Hepatocyte (in vitro differentiated cells): ENCODE results near the gene FRMPD1. TPM values are rescaled to one million over a fixed set of nuclear protein-coding genes. Genes with fewer than 3 reads are reported as not detected.

Experiments used
- DNase-seq: peaks from one replicate; pipeline ENCODE4 v3.0.0-alpha.2; 2016; ENCODE audit warnings: low spot score
- H2AFZ ChIP-seq: fragments of 200-600 bp; sonication (generic); 2 replicates; pipeline ENCODE4 v1.6.0; 2016; ENCODE audit warnings: antibody characterized with exemption, mild to moderate bottlenecking
- H3K27ac ChIP-seq: fragments of 200-600 bp; sonication (generic); 2 replicates; pipeline ENCODE4 v1.5.1; 2016; ENCODE audit warnings: mild to moderate bottlenecking
- H3K27me3 ChIP-seq: fragments of 200-600 bp; sonication (generic); 2 replicates; pipeline ENCODE4 v1.6.1; 2016
- H3K36me3 ChIP-seq: fragments of 200-600 bp; sonication (generic); replicated peaks from 2 replicates; pipeline ENCODE4 v1.5.1; 2016; ENCODE audit warnings: low read depth; ENCODE audit not compliant: insufficient read depth
- H3K4me1 ChIP-seq: fragments of 200-600 bp; sonication (generic); 2 replicates; pipeline ENCODE4 v1.5.1; 2016; ENCODE audit warnings: mild to moderate bottlenecking, moderate library complexity; ENCODE audit not compliant: insufficient read depth
- H3K4me2 ChIP-seq: fragments of 200-600 bp; sonication (generic); 2 replicates; pipeline ENCODE4 v1.6.0; 2016
- H3K4me3 ChIP-seq: fragments of 200-600 bp; sonication (generic); 2 replicates; pipeline ENCODE4 v1.5.1; 2016; ENCODE audit warnings: mild to moderate bottlenecking
- H3K79me2 ChIP-seq: fragments of 200-600 bp; sonication (generic); 2 replicates; pipeline ENCODE4 v1.6.0; 2017; ENCODE audit warnings: mild to moderate bottlenecking
- H3K9me2 ChIP-seq: fragments of 200-600 bp; sonication (generic); replicated peaks from 2 replicates; pipeline ENCODE4 v1.6.0; 2017; ENCODE audit warnings: mild to moderate bottlenecking; ENCODE audit not compliant: insufficient read depth
- H3K9me3 ChIP-seq: fragments of 200-600 bp; sonication (generic); 2 replicates; pipeline ENCODE4 v1.5.1; 2016; ENCODE audit warnings: low read depth, mild to moderate bottlenecking
- H4K20me1 ChIP-seq: fragments of 200-600 bp; sonication (generic); 2 replicates; pipeline ENCODE4 v1.6.0; 2016; ENCODE audit warnings: mild to moderate bottlenecking; ENCODE audit not compliant: insufficient read depth, poor library complexity, severe bottlenecking
- CTCF ChIP-seq: fragments of 200-600 bp; sonication (generic); IDR thresholded peaks from 2 replicates; pipeline ENCODE4 v1.5.1; 2016; ENCODE audit warnings: antibody characterized with exemption, mild to moderate bottlenecking; ENCODE audit not compliant: poor library complexity
- EZH2 ChIP-seq: fragments of 200-600 bp; sonication (generic); IDR thresholded peaks from 2 replicates; pipeline ENCODE4 v1.6.1; 2016; ENCODE audit warnings: antibody characterized with exemption, mild to moderate bottlenecking, borderline replicate concordance
- EZH2phosphoT487 ChIP-seq: fragments of 200-600 bp; sonication (generic); IDR thresholded peaks from one replicate; pipeline ENCODE4 v1.6.1; 2018; ENCODE audit warnings: antibody characterized with exemption, mild to moderate bottlenecking, low read depth, moderate library complexity; ENCODE audit not compliant: unreplicated experiment, severe bottlenecking
- WGBS: methylation state at CpG from one replicate; pipeline ENCODE4 v1.1.6; 2016; ENCODE audit warnings: low lambda C conversion rate; ENCODE audit errors: missing lambda C conversion rate; 5-methylcytosine and 5-hydroxymethylcytosine counted together
- polyA plus RNA-seq: library from polyadenylated mRNA; unstranded; fragments of >200 nt; fragmentation: Nextera tagmentation; extraction: Ambion mirVana; gene quantifications from 2 replicates; pipeline ENCODE4 v1.2.1, GENCODE V29; 2016
- total RNA-seq: library from RNA; depleted of rRNA; stranded (reverse); fragments of >200 nt; gene quantifications from 2 replicates; pipeline ENCODE4 v1.2.3, GENCODE V29; 2014

FRMPD1 gene
- total and polyA plus RNA-seq, 2 experiments from 2014 or later = 0.10 to 0.36 TPM

DNA sequence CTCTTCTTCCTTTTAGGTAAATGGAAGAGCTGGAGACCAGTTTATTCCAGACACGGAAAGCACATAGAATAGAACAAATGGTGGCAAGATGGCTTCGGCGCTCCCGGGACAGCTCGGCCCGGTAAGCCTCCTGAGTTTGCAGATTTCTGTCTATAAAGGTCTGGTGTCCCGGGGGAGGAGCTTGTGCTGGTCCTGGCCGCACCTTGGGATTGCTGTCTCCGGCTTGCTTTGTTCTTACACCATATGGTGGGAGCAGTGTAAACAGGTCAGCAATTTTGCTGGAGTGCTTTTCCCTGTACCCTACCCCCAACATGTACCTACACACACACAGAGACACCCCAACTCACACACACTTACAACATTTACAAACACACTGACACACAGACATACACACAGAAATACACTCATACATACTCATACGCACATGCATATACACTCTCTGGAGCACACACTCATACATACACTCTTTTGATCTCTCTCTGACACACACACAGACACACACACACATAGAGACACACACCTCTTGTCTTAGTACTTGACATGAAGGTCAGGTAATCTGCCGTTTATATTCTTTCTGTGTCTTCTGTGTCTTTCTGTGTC is 42.0 kb downstream of the FRMPD1 start:
- H3K79me2 ChIP-seq = no peaks in the 10 kb centered on the region
- no peak overlapping the region for H3K4me2 ChIP-seq
- DNase-seq = no peak
- no peak overlapping the region for H3K27ac ChIP-seq
- peaks cover 12% of the 10 kb centered on the region for H3K27me3 ChIP-seq
- H2AFZ ChIP-seq = no peak overlapping the region
- H3K36me3 ChIP-seq = no peaks in the 10 kb centered on the region
- TF ChIP-seq EZH2 (no peak), EZH2phosphoT487 (no peak), CTCF (no peak)
- no peaks in the 10 kb centered on the region for H3K9me2 ChIP-seq
- 66% methylated on average over 11 of the region's 11 CpGs for WGBS
- no peaks in the 10 kb centered on the region for H3K9me3 ChIP-seq
- H4K20me1 ChIP-seq = no peaks in the 10 kb centered on the region
- H3K4me1 ChIP-seq = no peaks in the 10 kb centered on the region
- no peak overlapping the region for H3K4me3 ChIP-seq

GRCh38 chr9:37693260-37693659 is 42.5 kb downstream of the FRMPD1 start:
- Histone ChIP-seq H3K27ac (no peak overlapping the region), H3K4me1 (no peaks in the 10 kb centered on the region), H3K79me2 (no peaks in the 10 kb centered on the region), H4K20me1 (no peaks in the 10 kb centered on the region), H2AFZ (no peak overlapping the region), H3K4me2 (no peak overlapping the region), H3K36me3 (no peaks in the 10 kb centered on the region), H3K4me3 (no peak overlapping the region), H3K9me3 (no peaks in the 10 kb centered on the region), H3K27me3 (peaks cover 12% of the 10 kb centered on the region), H3K9me2 (no peaks in the 10 kb centered on the region)
- WGBS = 55% methylated on average over 4 of the region's 4 CpGs
- TF ChIP-seq CTCF (no peak), EZH2 (no peak), EZH2phosphoT487 (no peak)
- DNase-seq = no peak

GRCh38 chr9:37694355-37694754 is 43.6 kb downstream of the FRMPD1 start:
- H3K9me2 ChIP-seq = no peaks in the 10 kb centered on the region
- no peaks in the 10 kb centered on the region for H3K36me3 ChIP-seq
- H3K4me1 ChIP-seq = no peaks in the 10 kb centered on the region
- 93% methylated on average over 5 of the region's 5 CpGs for WGBS
- TF ChIP-seq EZH2phosphoT487 = no peak
- no peak for TF ChIP-seq CTCF
- no peak for TF ChIP-seq EZH2
- H3K27ac ChIP-seq = no peak overlapping the region
- peaks cover 12% of the 10 kb centered on the region for H3K27me3 ChIP-seq
- no peak overlapping the region for H2AFZ ChIP-seq
- DNase-seq = no peak
- no peaks in the 10 kb centered on the region for H3K79me2 ChIP-seq
- no peaks in the 10 kb centered on the region for H4K20me1 ChIP-seq
- H3K4me2 ChIP-seq = no peak overlapping the region
- no peaks in the 10 kb centered on the region for H3K9me3 ChIP-seq
- no peak overlapping the region for H3K4me3 ChIP-seq

DNA sequence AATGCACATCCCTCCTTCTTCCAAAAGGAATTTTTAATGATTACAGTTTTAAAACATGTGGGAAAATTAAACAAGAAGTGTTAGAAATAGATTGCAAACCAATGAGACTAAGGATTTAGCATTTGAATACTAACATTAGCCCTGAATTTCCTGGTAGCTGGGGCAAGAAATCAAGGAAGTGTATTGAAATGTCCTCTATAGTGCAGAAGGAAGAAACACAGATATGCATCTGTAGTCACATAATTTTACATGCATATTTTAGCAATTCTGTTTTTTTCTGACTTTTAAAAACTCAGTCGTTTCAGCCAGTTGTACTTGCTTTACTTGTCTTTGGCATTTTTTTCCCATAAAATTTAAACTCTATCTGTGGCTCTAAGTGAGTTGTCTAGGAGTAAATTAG is 45.8 kb downstream of the FRMPD1 start:
- WGBS = 57% methylated on average over 1 of the region's 1 CpG
- H4K20me1 ChIP-seq = no peaks in the 10 kb centered on the region

More for the DNA sequence above, 45.8 kb downstream of the FRMPD1 start:
- no peaks in the 10 kb centered on the region for H3K4me1 ChIP-seq
- H3K4me3 ChIP-seq = no peak overlapping the region
- H3K36me3 ChIP-seq = no peaks in the 10 kb centered on the region
- no peaks in the 10 kb centered on the region for H3K9me3 ChIP-seq
- H3K9me2 ChIP-seq = no peaks in the 10 kb centered on the region
- no peaks in the 10 kb centered on the region for H3K79me2 ChIP-seq
- no peak overlapping the region for H3K4me2 ChIP-seq
- TF ChIP-seq EZH2phosphoT487 = no peak
- no peak for TF ChIP-seq CTCF
- TF ChIP-seq EZH2 = no peak
- H3K27me3 ChIP-seq = peaks cover 5% of the 10 kb centered on the region
- H3K27ac ChIP-seq = no peak overlapping the region
- no peak for DNase-seq
- no peak overlapping the region for H2AFZ ChIP-seq
